ENCODE data around the gene FAM237B.
A peak's percentile ranks its signal among the peaks of the same experiment; 100 is the strongest.
"Not testable (repeated sequence)": the region's sequence is repeated elsewhere in the genome, so short reads cannot be mapped to it uniquely, and the experiment has no call there.

Gene FAM237B

DNA sequence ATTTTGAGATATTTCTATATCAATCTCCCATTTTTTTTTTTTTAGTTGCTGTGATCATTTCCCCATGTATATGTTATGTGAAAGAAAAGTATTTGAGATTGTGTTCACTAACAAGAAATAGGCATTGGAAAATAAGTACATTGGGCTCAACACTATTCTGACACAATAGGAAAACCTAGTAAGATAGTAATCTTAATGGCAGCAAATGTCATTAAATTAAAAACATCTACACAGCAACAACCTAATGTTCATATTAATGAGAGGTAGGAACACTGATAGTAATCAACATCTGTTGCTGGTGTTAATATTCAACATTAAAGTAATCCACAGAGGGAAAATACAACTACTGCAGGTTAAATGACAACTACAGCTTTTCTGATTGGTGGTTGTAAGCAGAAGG is 23.9 kb upstream of the FAM237B start:
- no peak overlapping the region for H2AFZ ChIP-seq (ENCODE audit: low read length)

DNA sequence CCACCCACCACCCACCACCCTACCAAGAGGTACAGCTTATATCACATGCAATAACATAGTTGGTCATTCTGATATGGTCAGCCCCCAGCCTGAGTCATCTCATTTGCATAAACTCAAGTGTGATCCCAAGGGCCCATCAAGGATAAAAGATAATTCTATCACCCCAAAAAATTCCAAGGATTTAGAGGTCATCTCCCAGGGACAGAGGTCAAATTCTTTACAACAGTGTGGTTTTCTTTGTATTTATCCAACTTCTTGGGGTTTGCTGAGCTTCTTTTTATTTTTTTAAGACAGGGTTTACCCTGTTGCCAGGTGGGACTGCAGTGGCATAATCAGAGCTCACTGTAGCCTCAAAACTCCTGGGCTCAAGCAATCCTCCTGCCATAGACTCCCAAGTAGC is 16.0 kb upstream of the FAM237B start:
- Histone ChIP-seq H3K4me2 (ENCODE audit: low read depth, low read length, poor library complexity, severe bottlenecking) (no peak overlapping the region), H3K9ac (ENCODE audit: low read depth, low read length, poor library complexity, severe bottlenecking) (no peak overlapping the region), H3K9me3 (ENCODE audit: insufficient read depth, low read depth, low read length) (no peaks in the 10 kb centered on the region), H3K27me3 (ENCODE audit: insufficient read depth, low read length, poor library complexity, severe bottlenecking) (no peaks in the 10 kb centered on the region), H3K4me1 (ENCODE audit: insufficient read depth, low read length, poor library complexity, severe bottlenecking) (no peaks in the 10 kb centered on the region), H2AFZ (ENCODE audit: low read length) (no peak overlapping the region), H3F3A (ENCODE audit: low read depth) (no peaks in the 10 kb centered on the region), H3K36me3 (ENCODE audit: insufficient read depth, low read length) (no peaks in the 10 kb centered on the region), H3K4me3 (ENCODE audit: low read length, poor library complexity, severe bottlenecking) (no peak overlapping the region), H3K79me2 (ENCODE audit: insufficient read depth, low read length) (no peaks in the 10 kb centered on the region), H3K9me2 (replicated peaks; ENCODE audit: low read depth, low read length) (no peaks in the 10 kb centered on the region), H4K20me1 (ENCODE audit: insufficient read depth, low read length, poor library complexity, severe bottlenecking) (no peaks in the 10 kb centered on the region)
- TF ChIP-seq EZH2phosphoT487 (IDR thresholded peaks at IDR 0.05; ENCODE audit: borderline replicate concordance) = no peak
- TF ChIP-seq, protein P1, sequence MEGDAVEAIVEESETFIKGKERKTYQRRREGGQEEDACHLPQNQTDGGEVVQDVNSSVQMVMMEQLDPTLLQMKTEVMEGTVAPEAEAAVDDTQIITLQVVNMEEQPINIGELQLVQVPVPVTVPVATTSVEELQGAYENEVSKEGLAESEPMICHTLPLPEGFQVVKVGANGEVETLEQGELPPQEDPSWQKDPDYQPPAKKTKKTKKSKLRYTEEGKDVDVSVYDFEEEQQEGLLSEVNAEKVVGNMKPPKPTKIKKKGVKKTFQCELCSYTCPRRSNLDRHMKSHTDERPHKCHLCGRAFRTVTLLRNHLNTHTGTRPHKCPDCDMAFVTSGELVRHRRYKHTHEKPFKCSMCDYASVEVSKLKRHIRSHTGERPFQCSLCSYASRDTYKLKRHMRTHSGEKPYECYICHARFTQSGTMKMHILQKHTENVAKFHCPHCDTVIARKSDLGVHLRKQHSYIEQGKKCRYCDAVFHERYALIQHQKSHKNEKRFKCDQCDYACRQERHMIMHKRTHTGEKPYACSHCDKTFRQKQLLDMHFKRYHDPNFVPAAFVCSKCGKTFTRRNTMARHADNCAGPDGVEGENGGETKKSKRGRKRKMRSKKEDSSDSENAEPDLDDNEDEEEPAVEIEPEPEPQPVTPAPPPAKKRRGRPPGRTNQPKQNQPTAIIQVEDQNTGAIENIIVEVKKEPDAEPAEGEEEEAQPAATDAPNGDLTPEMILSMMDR (conservative IDR thresholded peaks at IDR 0.05; ENCODE audit: low read length) = no peak

More for the DNA sequence above, 23.9 kb upstream of the FAM237B start:
- Histone ChIP-seq H4K20me1 (ENCODE audit: insufficient read depth, low read length, poor library complexity, severe bottlenecking) (peaks cover 5% of the 10 kb centered on the region), H3F3A (ENCODE audit: low read depth) (no peaks in the 10 kb centered on the region), H3K79me2 (ENCODE audit: insufficient read depth, low read length) (peaks cover 29% of the 10 kb centered on the region), H3K9me3 (ENCODE audit: insufficient read depth, low read depth, low read length) (no peaks in the 10 kb centered on the region), H3K9me2 (replicated peaks; ENCODE audit: low read depth, low read length) (no peaks in the 10 kb centered on the region), H3K36me3 (ENCODE audit: insufficient read depth, low read length) (no peaks in the 10 kb centered on the region), H3K4me3 (ENCODE audit: low read length, poor library complexity, severe bottlenecking) (no peak overlapping the region), H3K4me2 (ENCODE audit: low read depth, low read length, poor library complexity, severe bottlenecking) (peak overlapping the region; percentile 70), H3K4me1 (ENCODE audit: insufficient read depth, low read length, poor library complexity, severe bottlenecking) (peaks cover 27% of the 10 kb centered on the region), H3K27me3 (ENCODE audit: insufficient read depth, low read length, poor library complexity, severe bottlenecking) (no peaks in the 10 kb centered on the region), H3K9ac (ENCODE audit: low read depth, low read length, poor library complexity, severe bottlenecking) (no peak overlapping the region)
- no peak for TF ChIP-seq EZH2phosphoT487 (IDR thresholded peaks at IDR 0.05; ENCODE audit: borderline replicate concordance)
- TF ChIP-seq, protein P1 (conservative IDR thresholded peaks at IDR 0.05; ENCODE audit: low read length) = no peak

DNA sequence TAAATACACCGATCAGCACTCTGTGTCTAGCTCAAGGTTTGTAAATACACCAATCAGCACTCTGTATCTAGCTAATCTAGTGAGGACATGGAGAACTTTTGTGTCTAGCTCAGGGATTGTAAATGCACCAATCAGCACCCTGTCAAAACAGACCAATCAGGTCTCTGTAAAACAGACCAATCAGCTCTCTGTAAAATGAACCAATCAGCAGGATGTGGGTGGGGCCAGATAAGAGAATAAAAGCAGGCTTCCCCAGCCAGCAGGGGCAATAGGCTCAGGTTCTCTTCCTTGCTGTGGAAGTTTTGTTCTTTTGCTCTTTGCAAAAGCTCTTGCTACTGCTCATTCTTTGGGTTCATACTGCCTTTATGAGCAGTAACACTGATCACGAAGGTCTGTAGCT is 13.8 kb upstream of the FAM237B start:
- not testable (repeated sequence) for H3K9me3 ChIP-seq (ENCODE audit: insufficient read depth, low read depth, low read length); H3K79me2 ChIP-seq (ENCODE audit: insufficient read depth, low read length); H2AFZ ChIP-seq (ENCODE audit: low read length); H3K9me2 ChIP-seq (replicated peaks; ENCODE audit: low read depth, low read length); H4K20me1 ChIP-seq (ENCODE audit: insufficient read depth, low read length, poor library complexity, severe bottlenecking); H3K4me1 ChIP-seq (ENCODE audit: insufficient read depth, low read length, poor library complexity, severe bottlenecking); H3F3A ChIP-seq (ENCODE audit: low read depth); H3K36me3 ChIP-seq (ENCODE audit: insufficient read depth, low read length); H3K27me3 ChIP-seq (ENCODE audit: insufficient read depth, low read length, poor library complexity, severe bottlenecking); H3K4me3 ChIP-seq (ENCODE audit: low read length, poor library complexity, severe bottlenecking); H3K4me2 ChIP-seq (ENCODE audit: low read depth, low read length, poor library complexity, severe bottlenecking); H3K9ac ChIP-seq (ENCODE audit: low read depth, low read length, poor library complexity, severe bottlenecking)

DNA sequence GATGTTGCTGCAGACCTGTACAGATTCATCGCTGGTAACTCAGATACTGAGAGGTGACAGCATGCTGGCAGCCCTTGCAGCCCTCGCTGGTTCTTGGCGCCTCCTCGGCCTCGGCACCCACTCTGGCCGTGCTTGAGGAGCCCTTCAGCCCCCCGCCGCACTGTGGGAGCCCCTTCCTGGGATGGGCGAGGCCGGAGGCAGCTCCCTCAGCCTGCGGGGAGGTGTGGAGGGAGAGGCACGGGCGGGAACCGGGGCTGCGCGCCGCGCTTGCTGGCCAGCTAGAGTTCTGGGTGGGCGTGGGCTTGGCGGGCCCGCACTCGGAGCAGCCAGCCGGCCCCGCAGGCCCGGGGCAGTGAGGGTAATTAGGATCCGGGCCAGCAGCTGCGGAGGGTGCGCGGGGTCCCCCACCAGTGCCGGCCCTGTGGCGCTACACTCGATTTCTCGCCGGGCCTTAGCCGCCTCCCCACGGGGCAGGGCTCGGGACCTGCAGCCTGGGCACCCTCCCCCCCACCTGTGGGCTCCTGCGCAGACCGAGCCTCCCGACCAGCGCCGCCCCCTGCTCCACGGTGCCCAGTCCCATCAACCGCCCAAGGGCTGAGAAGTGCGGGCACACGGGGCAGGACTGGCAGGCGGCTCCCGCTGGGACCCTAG is 13.2 kb upstream of the FAM237B start:
- Histone ChIP-seq H3K9me3 (ENCODE audit: insufficient read depth, low read depth, low read length) (no peaks in the 10 kb centered on the region), H3K4me2 (ENCODE audit: low read depth, low read length, poor library complexity, severe bottlenecking) (no peak overlapping the region), H3K79me2 (ENCODE audit: insufficient read depth, low read length) (no peaks in the 10 kb centered on the region), H3K36me3 (ENCODE audit: insufficient read depth, low read length) (no peaks in the 10 kb centered on the region), H2AFZ (ENCODE audit: low read length) (no peak overlapping the region), H3K9me2 (replicated peaks; ENCODE audit: low read depth, low read length) (no peaks in the 10 kb centered on the region), H3K4me3 (ENCODE audit: low read length, poor library complexity, severe bottlenecking) (no peak overlapping the region), H3K4me1 (ENCODE audit: insufficient read depth, low read length, poor library complexity, severe bottlenecking) (no peaks in the 10 kb centered on the region), H3F3A (ENCODE audit: low read depth) (no peaks in the 10 kb centered on the region), H4K20me1 (ENCODE audit: insufficient read depth, low read length, poor library complexity, severe bottlenecking) (no peaks in the 10 kb centered on the region), H3K27me3 (ENCODE audit: insufficient read depth, low read length, poor library complexity, severe bottlenecking) (no peaks in the 10 kb centered on the region), H3K9ac (ENCODE audit: low read depth, low read length, poor library complexity, severe bottlenecking) (no peak overlapping the region)
- TF ChIP-seq, protein P1 (conservative IDR thresholded peaks at IDR 0.05; ENCODE audit: low read length) = no peak
- no peak for TF ChIP-seq EZH2phosphoT487 (IDR thresholded peaks at IDR 0.05; ENCODE audit: borderline replicate concordance)

All from Loucy (cell line).